ACC112 (cell line): Measurements from ENCODE around the gene SH2D5.

Source experiments
- H2AFZ ChIP-seq: fragments of 200-600 bp; sonication (generic); one replicate; pipeline ENCODE4 v1.6.0; 2017; ENCODE audit warnings: antibody characterized with exemption, low read length; ENCODE audit not compliant: unreplicated experiment
- H3K27ac ChIP-seq: fragments of 200-600 bp; sonication (generic); 2 replicates; pipeline ENCODE4 v1.5.1; 2014; ENCODE audit warnings: low read depth, mild to moderate bottlenecking, antibody characterized with exemption, low read length, moderate library complexity
- H3K27me3 ChIP-seq: fragments of 200-600 bp; sonication (generic); 2 replicates; pipeline ENCODE4 v1.6.1; 2014; ENCODE audit warnings: mild to moderate bottlenecking, antibody characterized with exemption, low read length, moderate library complexity, mixed read lengths; ENCODE audit not compliant: insufficient read depth
- H3K36me3 ChIP-seq: fragments of 200-600 bp; sonication (generic); 2 replicates; pipeline ENCODE4 v1.6.1; 2016; ENCODE audit warnings: mild to moderate bottlenecking, antibody characterized with exemption, low read length, moderate library complexity, mixed read lengths; ENCODE audit not compliant: insufficient read depth
- H3K4me1 ChIP-seq: fragments of 200-600 bp; sonication (generic); one replicate; pipeline ENCODE4 v1.6.1; 2016; ENCODE audit warnings: low read length, mixed read lengths; ENCODE audit not compliant: insufficient read depth, unreplicated experiment, control insufficient read depth
- H3K4me3 ChIP-seq: fragments of 200-600 bp; sonication (generic); 2 replicates; pipeline ENCODE4 v1.5.1; 2014; ENCODE audit warnings: mild to moderate bottlenecking, low read depth, low read length
- H3K79me2 ChIP-seq: fragments of 200-600 bp; sonication (generic); one replicate; pipeline ENCODE4 v1.6.0; 2016; ENCODE audit warnings: low read length; ENCODE audit not compliant: control insufficient read depth, unreplicated experiment, insufficient read depth

SH2D5 gene

GRCh38 chr1:20689645-20690056 is 42.9 kb downstream of the SH2D5 start:
- no peaks in the 10 kb centered on the region for H3K79me2 ChIP-seq
- no peak overlapping the region for H2AFZ ChIP-seq

DNA sequence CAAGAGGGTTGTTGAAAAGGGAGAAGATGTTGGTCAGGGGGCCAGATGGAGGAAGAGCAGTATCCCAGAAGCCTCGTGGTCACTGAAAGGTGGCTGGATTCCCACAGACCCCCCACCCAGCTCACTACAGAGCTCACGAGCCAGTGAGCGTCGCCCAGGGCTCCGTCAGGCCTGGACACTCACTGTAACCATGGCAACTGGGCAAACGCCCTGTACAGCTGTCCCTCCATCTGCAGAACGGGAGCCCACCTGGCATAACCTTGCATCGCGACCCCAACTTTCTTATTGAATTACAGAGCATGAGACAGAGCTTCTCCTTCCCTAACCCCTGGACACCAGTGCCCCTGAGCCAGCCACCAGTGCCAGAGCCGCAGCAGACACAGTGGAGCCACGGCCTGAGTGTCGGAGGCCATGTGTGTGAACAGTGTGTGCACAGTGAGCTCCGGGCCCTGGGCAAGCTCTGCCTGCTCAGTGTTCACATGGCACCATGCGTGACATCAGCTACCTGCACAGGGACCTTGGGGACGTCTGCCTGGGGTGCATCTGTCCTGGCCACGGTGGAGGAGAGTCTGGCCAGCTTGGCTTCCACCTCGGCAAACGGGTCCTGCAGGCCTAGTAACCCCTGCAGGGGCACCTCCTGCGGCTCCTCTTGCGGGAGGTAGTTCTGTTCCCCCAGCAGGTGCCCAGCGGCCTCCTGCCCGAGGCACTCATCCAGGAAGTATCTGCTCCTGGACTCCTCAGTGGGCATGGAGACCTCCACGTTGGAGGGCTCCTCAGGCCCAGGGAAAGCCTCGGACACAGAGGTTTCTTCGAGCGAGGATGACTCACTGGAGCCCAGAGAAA is 45.4 kb downstream of the SH2D5 start:
- no peaks in the 10 kb centered on the region for H3K27me3 ChIP-seq
- H2AFZ ChIP-seq: no peak overlapping the region
- no peak overlapping the region for H3K4me3 ChIP-seq
- H3K27ac ChIP-seq: no peak overlapping the region
- no peaks in the 10 kb centered on the region for H3K36me3 ChIP-seq
- H3K79me2 ChIP-seq: no peaks in the 10 kb centered on the region
- no peaks in the 10 kb centered on the region for H3K4me1 ChIP-seq

More at GRCh38 chr1:20689645-20690056, 42.9 kb downstream of the SH2D5 start:
- Histone ChIP-seq H3K36me3 (no peaks in the 10 kb centered on the region), H3K4me1 (no peaks in the 10 kb centered on the region), H3K27me3 (no peaks in the 10 kb centered on the region), H3K27ac (no peak overlapping the region), H3K4me3 (no peak overlapping the region)

DNA sequence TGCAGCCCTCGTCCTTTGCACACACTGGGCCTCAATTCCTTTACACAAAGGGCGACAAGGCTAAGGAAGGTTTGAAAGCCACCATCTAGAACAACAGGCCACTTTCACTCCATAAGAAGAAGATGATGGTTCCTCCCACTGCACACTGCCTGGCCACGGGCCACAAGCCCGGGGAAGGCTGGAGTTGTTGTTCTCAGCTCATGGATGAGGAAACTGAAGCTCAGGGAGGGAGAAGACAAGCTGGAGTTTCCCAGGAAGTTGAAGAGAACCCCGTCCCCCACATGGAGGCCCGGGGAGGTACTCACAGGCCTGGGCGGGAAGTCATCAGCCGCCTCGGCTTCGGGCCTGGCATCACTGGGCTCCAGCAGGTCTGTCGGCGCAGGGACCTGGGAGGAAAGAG is 46.8 kb downstream of the SH2D5 start:
- no peaks in the 10 kb centered on the region for H3K79me2 ChIP-seq
- no peaks in the 10 kb centered on the region for H3K36me3 ChIP-seq
- no peaks in the 10 kb centered on the region for H3K27me3 ChIP-seq
- H2AFZ ChIP-seq: no peak overlapping the region
- no peaks in the 10 kb centered on the region for H3K4me1 ChIP-seq
- no peak overlapping the region for H3K27ac ChIP-seq
- no peak overlapping the region for H3K4me3 ChIP-seq

GRCh38 chr1:20685099-20685662 is 47.3 kb downstream of the SH2D5 start:
- H2AFZ ChIP-seq: no peak overlapping the region
- H3K27ac ChIP-seq: no peak overlapping the region
- no peaks in the 10 kb centered on the region for H3K27me3 ChIP-seq
- H3K79me2 ChIP-seq: no peaks in the 10 kb centered on the region
- no peak overlapping the region for H3K4me3 ChIP-seq
- H3K36me3 ChIP-seq: no peaks in the 10 kb centered on the region
- H3K4me1 ChIP-seq: no peaks in the 10 kb centered on the region

GRCh38 chr1:20684651-20685050 is 47.9 kb downstream of the SH2D5 start:
- Histone ChIP-seq H3K36me3 (no peaks in the 10 kb centered on the region), H3K27me3 (no peaks in the 10 kb centered on the region), H2AFZ (no peak overlapping the region), H3K27ac (no peak overlapping the region), H3K4me1 (no peaks in the 10 kb centered on the region), H3K79me2 (no peaks in the 10 kb centered on the region), H3K4me3 (no peak overlapping the region)

DNA sequence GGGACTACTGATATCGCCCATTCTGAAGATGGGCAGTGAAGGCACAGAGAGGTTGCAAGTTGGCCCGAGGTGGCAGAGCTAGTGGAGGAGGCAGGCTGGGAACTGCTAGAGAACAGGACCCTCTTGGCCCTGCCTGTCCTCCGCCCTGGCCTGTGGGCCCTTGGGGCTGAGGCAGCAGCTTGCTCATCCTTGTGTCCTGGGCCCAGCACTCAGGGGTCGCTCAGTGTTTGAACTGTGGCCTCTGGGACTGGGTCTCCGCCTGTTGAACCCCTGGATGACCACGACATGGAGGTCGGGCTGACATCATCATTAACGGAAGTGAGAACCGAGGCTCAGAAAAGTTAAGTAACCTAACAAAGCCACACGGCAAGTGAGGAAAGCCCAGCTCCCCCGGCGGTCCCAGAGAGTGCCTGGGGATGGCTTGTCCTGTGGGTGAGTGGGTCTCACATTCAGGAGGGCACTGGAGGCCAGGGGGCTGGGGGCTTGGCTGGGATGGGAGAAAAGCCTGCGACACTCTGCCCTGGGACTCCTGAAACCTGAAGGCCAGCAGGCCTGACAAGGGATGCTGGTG is 48.4 kb downstream of the SH2D5 start:
- Histone ChIP-seq H2AFZ (no peak overlapping the region), H3K27ac (no peak overlapping the region), H3K79me2 (no peaks in the 10 kb centered on the region), H3K4me3 (no peak overlapping the region), H3K36me3 (no peaks in the 10 kb centered on the region), H3K4me1 (no peaks in the 10 kb centered on the region), H3K27me3 (no peaks in the 10 kb centered on the region)

DNA sequence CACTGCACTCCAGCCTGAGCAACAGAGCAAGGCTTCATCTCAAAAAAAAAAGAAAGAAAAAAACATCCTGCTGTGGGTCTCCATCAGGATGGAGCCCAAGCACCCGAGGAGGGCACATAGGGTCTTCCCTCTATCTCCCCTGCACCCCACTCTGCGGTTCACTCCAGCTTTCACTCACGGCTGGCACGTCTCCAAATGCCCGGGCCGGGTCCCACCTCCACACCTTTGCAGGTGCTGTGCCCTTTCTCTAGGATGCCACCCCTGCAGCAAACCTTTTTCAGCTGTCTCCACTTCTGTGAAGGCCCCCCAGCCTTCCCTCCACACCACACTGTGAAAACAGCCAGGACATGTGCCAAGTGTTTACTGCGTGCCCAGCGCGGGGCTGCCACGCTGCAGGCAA is 48.9 kb downstream of the SH2D5 start:
- Histone ChIP-seq H3K36me3 (no peaks in the 10 kb centered on the region), H3K27ac (no peak overlapping the region), H2AFZ (no peak overlapping the region), H3K4me3 (no peak overlapping the region), H3K79me2 (no peaks in the 10 kb centered on the region), H3K4me1 (no peaks in the 10 kb centered on the region), H3K27me3 (no peaks in the 10 kb centered on the region)

DNA sequence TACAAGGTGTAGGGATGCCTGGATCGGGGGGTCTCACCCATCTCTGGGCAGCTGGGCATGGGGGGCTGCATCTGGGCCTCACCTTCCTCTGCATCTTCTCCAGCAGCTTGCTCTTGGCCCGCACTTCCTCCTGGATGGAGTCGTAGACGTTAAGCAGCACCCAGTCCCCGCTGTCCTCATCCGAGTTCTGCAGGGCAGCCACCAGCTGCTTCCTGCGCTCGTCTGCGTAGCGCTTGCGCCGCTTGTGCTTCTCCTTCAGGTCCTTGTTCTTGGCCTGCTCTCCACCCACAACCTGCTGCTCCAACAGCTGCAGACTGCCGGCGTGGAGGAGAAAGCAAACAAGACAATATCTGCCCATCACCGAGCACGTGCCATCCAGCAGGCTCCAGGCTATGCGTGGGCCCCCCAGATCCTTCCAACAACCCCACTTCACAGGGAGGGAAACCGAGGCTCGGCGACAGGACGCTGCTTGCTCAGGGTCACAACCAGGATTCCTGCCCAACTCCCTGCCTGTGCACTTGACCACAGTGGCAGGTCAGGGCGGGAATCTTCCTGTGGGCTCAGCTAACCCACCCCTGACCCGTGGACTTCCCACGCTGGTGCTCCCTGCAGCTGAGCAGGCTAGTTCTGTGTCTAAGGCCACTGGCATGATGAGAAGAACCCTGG is 49.8 kb downstream of the SH2D5 start:
- no peaks in the 10 kb centered on the region for H3K79me2 ChIP-seq
- no peak overlapping the region for H2AFZ ChIP-seq
- no peak overlapping the region for H3K4me3 ChIP-seq
- no peak overlapping the region for H3K27ac ChIP-seq
- no peaks in the 10 kb centered on the region for H3K27me3 ChIP-seq
- H3K4me1 ChIP-seq: no peaks in the 10 kb centered on the region
- no peaks in the 10 kb centered on the region for H3K36me3 ChIP-seq

DNA sequence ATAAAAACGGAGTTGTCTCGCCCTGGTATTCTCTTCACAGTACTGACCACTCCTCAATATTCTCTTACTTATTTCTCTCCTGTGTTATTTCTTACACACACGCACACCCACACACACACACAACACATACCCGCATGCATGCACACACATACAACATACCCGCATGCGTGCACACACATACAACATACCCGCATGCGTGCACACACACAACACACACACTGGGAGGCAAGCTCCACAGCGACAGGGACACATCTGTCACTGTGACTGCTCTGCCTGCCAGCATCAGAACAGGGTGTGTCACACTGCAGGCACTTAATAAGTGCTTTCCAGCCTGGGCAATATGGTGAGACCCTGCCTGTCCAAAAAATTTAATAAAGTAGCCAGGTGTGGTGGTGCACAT is 50.5 kb downstream of the SH2D5 start:
- no peak overlapping the region for H3K27ac ChIP-seq
- H3K36me3 ChIP-seq: no peaks in the 10 kb centered on the region
- H3K4me1 ChIP-seq: no peaks in the 10 kb centered on the region
- no peaks in the 10 kb centered on the region for H3K79me2 ChIP-seq
- H3K27me3 ChIP-seq: no peaks in the 10 kb centered on the region
- H2AFZ ChIP-seq: no peak overlapping the region
- H3K4me3 ChIP-seq: no peak overlapping the region

DNA sequence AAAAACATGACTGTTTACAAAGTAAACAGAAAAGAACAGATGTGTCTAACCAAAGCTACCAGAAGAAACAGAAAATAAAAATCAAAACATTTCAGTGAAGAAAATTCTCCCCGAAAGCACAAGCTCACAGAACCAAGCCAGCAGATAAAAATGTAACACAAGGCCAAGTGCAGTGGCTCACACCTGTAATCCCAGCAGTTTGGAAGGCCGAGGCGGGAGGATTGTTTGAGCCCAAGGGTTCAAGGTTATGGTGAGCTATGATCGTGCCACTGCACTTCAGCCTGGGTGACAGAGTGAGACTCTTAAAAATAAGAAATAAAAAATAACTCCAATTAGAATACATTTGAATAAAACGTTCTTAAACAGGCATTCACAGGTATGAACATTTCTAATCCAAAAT is 52.2 kb downstream of the SH2D5 start:
- Histone ChIP-seq H3K79me2 (no peaks in the 10 kb centered on the region), H3K27me3 (no peaks in the 10 kb centered on the region), H2AFZ (no peak overlapping the region), H3K4me3 (no peak overlapping the region), H3K36me3 (no peaks in the 10 kb centered on the region), H3K27ac (no peak overlapping the region), H3K4me1 (no peaks in the 10 kb centered on the region)
